ENCODE measurements around the gene PPP1R8. TPM values are rescaled to one million over a fixed set of nuclear protein-coding genes. Genes with fewer than 3 reads are reported as not detected.
A peak's percentile ranks its signal among the peaks of the same experiment; 100 is the strongest.

Gene PPP1R8
- total and polyA plus RNA-seq, 9 of the 15 experiments (the other 6 are each of a cell fraction or from before 2014, with no cell fraction given) = 16.2 to 107 (median 75.3) TPM

- TF ChIP-seq, protein P1, sequence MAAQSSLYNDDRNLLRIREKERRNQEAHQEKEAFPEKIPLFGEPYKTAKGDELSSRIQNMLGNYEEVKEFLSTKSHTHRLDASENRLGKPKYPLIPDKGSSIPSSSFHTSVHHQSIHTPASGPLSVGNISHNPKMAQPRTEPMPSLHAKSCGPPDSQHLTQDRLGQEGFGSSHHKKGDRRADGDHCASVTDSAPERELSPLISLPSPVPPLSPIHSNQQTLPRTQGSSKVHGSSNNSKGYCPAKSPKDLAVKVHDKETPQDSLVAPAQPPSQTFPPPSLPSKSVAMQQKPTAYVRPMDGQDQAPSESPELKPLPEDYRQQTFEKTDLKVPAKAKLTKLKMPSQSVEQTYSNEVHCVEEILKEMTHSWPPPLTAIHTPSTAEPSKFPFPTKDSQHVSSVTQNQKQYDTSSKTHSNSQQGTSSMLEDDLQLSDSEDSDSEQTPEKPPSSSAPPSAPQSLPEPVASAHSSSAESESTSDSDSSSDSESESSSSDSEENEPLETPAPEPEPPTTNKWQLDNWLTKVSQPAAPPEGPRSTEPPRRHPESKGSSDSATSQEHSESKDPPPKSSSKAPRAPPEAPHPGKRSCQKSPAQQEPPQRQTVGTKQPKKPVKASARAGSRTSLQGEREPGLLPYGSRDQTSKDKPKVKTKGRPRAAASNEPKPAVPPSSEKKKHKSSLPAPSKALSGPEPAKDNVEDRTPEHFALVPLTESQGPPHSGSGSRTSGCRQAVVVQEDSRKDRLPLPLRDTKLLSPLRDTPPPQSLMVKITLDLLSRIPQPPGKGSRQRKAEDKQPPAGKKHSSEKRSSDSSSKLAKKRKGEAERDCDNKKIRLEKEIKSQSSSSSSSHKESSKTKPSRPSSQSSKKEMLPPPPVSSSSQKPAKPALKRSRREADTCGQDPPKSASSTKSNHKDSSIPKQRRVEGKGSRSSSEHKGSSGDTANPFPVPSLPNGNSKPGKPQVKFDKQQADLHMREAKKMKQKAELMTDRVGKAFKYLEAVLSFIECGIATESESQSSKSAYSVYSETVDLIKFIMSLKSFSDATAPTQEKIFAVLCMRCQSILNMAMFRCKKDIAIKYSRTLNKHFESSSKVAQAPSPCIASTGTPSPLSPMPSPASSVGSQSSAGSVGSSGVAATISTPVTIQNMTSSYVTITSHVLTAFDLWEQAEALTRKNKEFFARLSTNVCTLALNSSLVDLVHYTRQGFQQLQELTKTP (IDR thresholded peaks at IDR 0.05; ENCODE audit: low read depth in 1 of 2, partially characterized antibody in 2 of 2) = peak in 1 of 2 experiments; percentile 92
- TF ChIP-seq TEAD4 (IDR thresholded peaks at IDR 0.05; ENCODE audit: low read length) = no peak
- TF ChIP-seq TEAD4 (CRISPR knock-in tag; IDR thresholded peaks at IDR 0.05; ENCODE audit: borderline replicate concordance) = no peak
- no peak; the same call in none of the 2 replicates for TF ChIP-seq NCOA6 (IDR thresholded peaks at IDR 0.05)
- TF ChIP-seq ZNF263 (CRISPR knock-in tag; IDR thresholded peaks at IDR 0.05; ENCODE audit: borderline replicate concordance) = no peak
- no peak for TF ChIP-seq ZNF75A (CRISPR knock-in tag; IDR thresholded peaks at IDR 0.05)
- TF ChIP-seq STAT5A (IDR thresholded peaks at IDR 0.05; ENCODE audit: borderline replicate concordance, low read length) = no peak
- no peak for TF ChIP-seq HMG20A (CRISPR knock-in tag; conservative IDR thresholded peaks at IDR 0.05)
- TF ChIP-seq HNRNPL (IDR thresholded peaks at IDR 0.05; ENCODE audit: low read depth, low read length) = no peak
- peak; percentile 86 for TF ChIP-seq HNRNPLL (IDR thresholded peaks at IDR 0.05; ENCODE audit: low read depth, low read length, poor library complexity, severe bottlenecking)
- TF ChIP-seq CEBPZ (IDR thresholded peaks at IDR 0.05; ENCODE audit: borderline replicate concordance, low read depth, low read length) = 0 out of 2 replicates have a peak, but pooled peaks have one; percentile 42
- peak; percentile 71; the same call in 1 of the 2 replicates for TF ChIP-seq CTBP1 (IDR thresholded peaks at IDR 0.05; ENCODE audit: borderline replicate concordance)
- TF ChIP-seq ESRRA (IDR thresholded peaks at IDR 0.05; ENCODE audit: borderline replicate concordance, low read depth) = peak; percentile 35; the same call in 1 of the 2 replicates
- no peak for TF ChIP-seq COPS2 (conservative IDR thresholded peaks at IDR 0.05)
- no peak for TF ChIP-seq SNIP1 (IDR thresholded peaks at IDR 0.05; ENCODE audit: low read depth)
- TF ChIP-seq USF2 (CRISPR knock-in tag; IDR thresholded peaks at IDR 0.05) = no peak
- no peak for TF ChIP-seq PHF21A (IDR thresholded peaks at IDR 0.05; ENCODE audit: borderline replicate concordance, low read depth)
These were observed at the start of gene PPP1R8 (continued) for GRCh38 chr1:27830621-27831440.

Measured in K562 (cell line).